Suprapubic skin (tissue), 4 donors: ENCODE results near the gene HDAC5. TPM values are rescaled to one million over a fixed set of nuclear protein-coding genes. Genes with fewer than 3 reads are reported as not detected.
A peak's percentile ranks its signal among the peaks of the same experiment; 100 is the strongest.
"Not testable (repeated sequence)": the region's sequence is repeated elsewhere in the genome, so short reads cannot be mapped to it uniquely, and the experiment has no call there.

ENCODE experiments used
- DNase-seq, 2 donors: peaks; one replicate each; pipeline ENCODE4 v3.0.0-alpha.2; 2019; ENCODE audit warnings: low spot score in 2 of 2
- H3K27ac ChIP-seq: fragments of 200-600 bp; sonication (generic); one replicate; pipeline ENCODE4 v1.5.1; 2019
- H3K27me3 ChIP-seq: fragments of 200-600 bp; sonication (generic); one replicate; pipeline ENCODE4 v1.5.1; 2019
- H3K36me3 ChIP-seq: fragments of 200-600 bp; sonication (generic); one replicate; pipeline ENCODE4 v1.5.1; 2019
- H3K4me1 ChIP-seq: fragments of 200-600 bp; sonication (generic); one replicate; pipeline ENCODE4 v1.5.1; 2019
- H3K4me3 ChIP-seq: fragments of 200-600 bp; sonication (generic); one replicate; pipeline ENCODE4 v1.5.1; 2019; ENCODE audit warnings: mild to moderate bottlenecking
- H3K9me3 ChIP-seq: fragments of 200-600 bp; sonication (generic); one replicate; pipeline ENCODE4 v1.5.1; 2019
- EP300 ChIP-seq: sonication (generic); formaldehyde crosslinking; IDR thresholded peaks from one replicate; pipeline ENCODE4 v1.6.1; 2017; ENCODE audit warnings: antibody characterized with exemption
- POLR2A ChIP-seq, 2 donors: fragments of 450-650 bp; IDR thresholded peaks; one replicate each; pipeline ENCODE4 v1.6.1; 2017; ENCODE audit warnings: antibody characterized with exemption in 2 of 2, mild to moderate bottlenecking in 2 of 2, moderate library complexity in 2 of 2
- POLR2AphosphoS5 ChIP-seq, 3 donors: sonication (generic); formaldehyde crosslinking; IDR thresholded peaks; one replicate each; pipeline ENCODE4 v1.6.1; 2017; ENCODE audit warnings: antibody characterized with exemption in 3 of 3
- WGBS: methylation state at CpG from one replicate; pipeline ENCODE4 v1.1.5; 2018; 5-methylcytosine and 5-hydroxymethylcytosine counted together
- total RNA-seq, 4 donors: library from RNA; depleted of rRNA; stranded (reverse); fragments of >200 nt; gene quantifications; one replicate each; pipeline ENCODE4 v1.1.0, GENCODE V29; 2016
- TF ChIP-seq, protein P1 (sequence below), 2 donors: fragments of 200-600 bp in 1 of 2; fragments of 450-650 bp in 1 of 2; sonication (generic) in 1 of 2; IDR thresholded peaks; one replicate each; pipeline ENCODE4 v1.5.1; 2016 to 2019; ENCODE audit warnings: antibody characterized with exemption in 2 of 2, mild to moderate bottlenecking in 1 of 2, moderate library complexity in 1 of 2

The HDAC5 gene
- total RNA-seq, 4 donors from 2014 or later = 135 to 197 (median 168) TPM

DNA sequence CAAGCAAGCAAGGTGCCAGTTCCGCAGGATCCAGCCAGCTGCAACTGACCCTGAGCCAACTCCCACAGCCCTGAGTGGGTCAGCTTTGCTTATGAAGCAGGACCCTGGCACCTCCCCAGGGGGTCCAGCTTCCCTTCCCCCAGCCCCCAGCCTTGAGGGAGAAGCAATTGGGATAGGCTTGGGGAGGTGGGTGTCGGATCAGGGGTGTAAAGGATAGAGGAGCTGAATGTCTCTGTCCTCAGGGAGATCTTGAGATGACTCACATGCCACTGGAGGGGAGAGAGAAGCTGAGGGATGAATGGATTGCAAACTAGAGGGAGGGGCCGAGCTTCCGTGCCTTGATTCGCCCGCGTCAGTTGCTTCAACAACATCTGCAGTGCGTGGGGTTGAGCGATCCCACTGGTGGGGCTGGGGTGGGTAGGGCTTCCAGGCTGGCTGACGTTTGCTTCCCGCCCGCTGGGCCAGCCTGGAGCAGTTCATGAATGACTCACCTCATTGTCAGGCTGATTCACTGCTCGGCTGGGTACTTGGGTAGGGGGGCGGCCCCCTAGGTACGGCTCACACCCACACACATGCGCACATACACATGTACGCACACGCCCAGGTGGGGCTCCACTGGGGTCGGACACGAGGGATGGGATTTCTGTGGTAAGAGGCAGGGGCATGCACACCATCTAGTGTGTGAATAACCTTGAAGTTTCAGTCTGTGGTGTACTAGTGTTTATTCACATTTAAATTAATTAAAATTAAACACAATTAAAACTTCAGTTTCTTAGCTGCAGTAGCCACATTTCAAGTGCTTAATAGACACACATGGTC lies 14.7 kb upstream of the HDAC5 start:
- peak; percentile 93 to 95 for DNase-seq
- 6% methylated on average over 20 of the region's 20 CpGs for WGBS
- Histone ChIP-seq H3K9me3 (no peaks in the 10 kb centered on the region), H3K27me3 (no peaks in the 10 kb centered on the region), H3K4me1 (peaks cover 37% of the 10 kb centered on the region), H3K36me3 (no peaks in the 10 kb centered on the region), H3K4me3 (peak overlapping the region; percentile 23), H3K27ac (peak overlapping the region; percentile 82)
- TF ChIP-seq POLR2A (IDR thresholded peaks at IDR 0.05) = no peak
- TF ChIP-seq EP300 = peak; percentile 34
- peak; percentile 51 to 72 (median 56) for TF ChIP-seq POLR2AphosphoS5 (IDR thresholded peaks at IDR 0.05)

DNA sequence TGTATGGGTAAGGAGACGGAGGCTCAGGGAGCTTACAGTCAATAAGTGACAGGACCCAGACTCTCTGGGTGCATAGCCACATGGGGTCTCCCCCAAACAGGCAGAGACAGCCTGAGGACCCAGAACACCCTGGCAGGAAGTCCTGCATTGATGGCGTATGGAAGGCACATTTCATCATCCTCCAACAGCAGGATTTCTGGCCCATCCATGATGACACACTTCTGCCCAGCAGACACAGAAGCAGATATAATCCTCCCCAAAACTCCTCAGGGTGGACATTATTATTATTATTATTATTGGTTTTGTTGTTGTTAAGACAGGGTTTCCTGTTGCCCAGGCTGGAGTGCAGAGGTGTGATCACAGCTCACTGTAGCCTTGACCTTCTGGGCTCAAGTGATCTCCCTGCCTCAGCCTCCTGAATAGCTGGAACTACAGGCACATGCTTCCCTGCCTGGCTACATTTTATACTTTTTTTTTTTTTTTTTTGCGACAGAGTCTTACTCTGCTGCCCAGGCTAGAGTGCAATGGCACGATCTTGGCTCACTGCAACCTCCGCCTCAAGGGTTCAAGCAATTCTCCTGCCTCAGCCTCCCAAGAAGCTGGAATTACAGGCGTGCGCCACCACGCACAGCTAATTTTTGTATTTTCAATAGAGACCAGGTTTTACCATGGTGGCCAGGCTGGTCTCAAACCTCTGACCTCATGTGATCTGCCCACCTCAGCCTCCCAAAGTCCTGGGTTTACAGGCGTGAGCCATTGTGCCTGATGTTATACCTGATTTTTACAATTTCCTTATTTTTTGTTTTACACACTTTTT lies 11.5 kb upstream of the HDAC5 start:
- Histone ChIP-seq H3K27ac (no peak overlapping the region), H3K9me3 (no peaks in the 10 kb centered on the region), H3K4me3 (no peak overlapping the region), H3K36me3 (no peaks in the 10 kb centered on the region), H3K27me3 (no peaks in the 10 kb centered on the region), H3K4me1 (peaks cover 21% of the 10 kb centered on the region)
- no peak for DNase-seq
- 92% methylated on average over 9 of the region's 9 CpGs for WGBS
- TF ChIP-seq EP300 (no peak), POLR2A (IDR thresholded peaks at IDR 0.05) (no peak), POLR2AphosphoS5 (IDR thresholded peaks at IDR 0.05) (no peak)
- TF ChIP-seq, protein P1, sequence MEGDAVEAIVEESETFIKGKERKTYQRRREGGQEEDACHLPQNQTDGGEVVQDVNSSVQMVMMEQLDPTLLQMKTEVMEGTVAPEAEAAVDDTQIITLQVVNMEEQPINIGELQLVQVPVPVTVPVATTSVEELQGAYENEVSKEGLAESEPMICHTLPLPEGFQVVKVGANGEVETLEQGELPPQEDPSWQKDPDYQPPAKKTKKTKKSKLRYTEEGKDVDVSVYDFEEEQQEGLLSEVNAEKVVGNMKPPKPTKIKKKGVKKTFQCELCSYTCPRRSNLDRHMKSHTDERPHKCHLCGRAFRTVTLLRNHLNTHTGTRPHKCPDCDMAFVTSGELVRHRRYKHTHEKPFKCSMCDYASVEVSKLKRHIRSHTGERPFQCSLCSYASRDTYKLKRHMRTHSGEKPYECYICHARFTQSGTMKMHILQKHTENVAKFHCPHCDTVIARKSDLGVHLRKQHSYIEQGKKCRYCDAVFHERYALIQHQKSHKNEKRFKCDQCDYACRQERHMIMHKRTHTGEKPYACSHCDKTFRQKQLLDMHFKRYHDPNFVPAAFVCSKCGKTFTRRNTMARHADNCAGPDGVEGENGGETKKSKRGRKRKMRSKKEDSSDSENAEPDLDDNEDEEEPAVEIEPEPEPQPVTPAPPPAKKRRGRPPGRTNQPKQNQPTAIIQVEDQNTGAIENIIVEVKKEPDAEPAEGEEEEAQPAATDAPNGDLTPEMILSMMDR (IDR thresholded peaks at IDR 0.05) = no peak

DNA sequence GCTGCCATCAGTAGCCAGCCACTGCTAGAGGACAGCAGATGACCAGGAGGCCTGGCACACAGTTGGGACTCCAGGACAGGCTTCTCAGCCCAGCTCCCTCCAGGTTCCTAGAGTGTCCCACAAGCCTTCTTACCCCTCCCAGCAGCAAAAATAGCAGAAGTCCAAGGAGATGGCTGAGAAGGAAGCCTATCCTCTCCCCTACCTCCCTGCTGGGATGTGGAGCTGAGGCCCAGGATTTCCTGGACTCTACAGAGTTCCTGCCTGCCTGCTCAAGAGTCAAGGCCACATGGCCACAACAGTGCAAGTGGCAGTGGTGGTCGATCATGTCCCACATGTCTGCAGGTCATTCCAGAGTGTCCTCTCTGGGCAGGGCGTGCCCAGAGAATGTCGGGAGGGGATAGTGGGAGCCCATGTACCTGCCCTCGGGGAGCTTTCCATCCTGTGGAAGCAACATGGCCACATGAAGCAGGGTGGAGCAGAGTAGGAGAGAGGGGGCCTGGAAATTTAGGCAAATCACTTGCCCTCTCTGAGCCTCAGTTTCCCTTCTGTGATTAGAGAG lies 10.6 kb upstream of the HDAC5 start:
- Histone ChIP-seq H3K4me1 (peaks cover 20% of the 10 kb centered on the region), H3K4me3 (no peak overlapping the region), H3K36me3 (no peaks in the 10 kb centered on the region), H3K27ac (no peak overlapping the region), H3K27me3 (no peaks in the 10 kb centered on the region), H3K9me3 (no peaks in the 10 kb centered on the region)
- no peak for DNase-seq
- WGBS = no CpG with 5 or more reads among the region's 4 CpGs
- TF ChIP-seq POLR2A (IDR thresholded peaks at IDR 0.05) (no peak), POLR2AphosphoS5 (IDR thresholded peaks at IDR 0.05) (no peak), EP300 (no peak)
- TF ChIP-seq, protein P1 (IDR thresholded peaks at IDR 0.05) = no peak

DNA sequence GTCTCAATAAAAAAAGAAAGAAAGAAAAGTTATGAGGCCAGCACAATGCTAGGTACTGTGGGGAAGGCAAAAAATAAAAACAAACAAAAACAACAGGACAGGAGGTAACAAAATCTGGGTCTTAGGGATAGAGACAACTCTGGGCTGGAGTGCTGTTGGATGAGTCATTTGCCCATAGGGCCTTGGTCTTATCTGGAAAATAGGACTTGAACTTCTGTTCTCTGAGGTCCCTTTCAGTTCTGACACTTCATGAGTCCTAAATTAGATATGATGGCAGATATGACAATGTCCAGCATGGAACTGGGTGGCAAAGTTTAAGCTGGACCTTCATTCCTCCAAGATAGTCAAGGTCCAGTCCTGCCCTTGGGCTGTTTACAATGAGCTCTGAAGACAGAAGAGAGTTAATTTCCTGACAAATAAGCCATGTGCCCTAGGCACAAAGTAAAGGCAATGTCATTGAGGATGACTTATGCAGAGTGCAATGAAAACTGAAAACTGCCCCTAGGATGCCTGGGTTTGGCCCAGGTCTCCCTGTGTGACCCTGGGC lies 8.9 kb upstream of the HDAC5 start:
- TF ChIP-seq POLR2A (IDR thresholded peaks at IDR 0.05) (no peak), EP300 (no peak), POLR2AphosphoS5 (IDR thresholded peaks at IDR 0.05) (no peak)
- TF ChIP-seq, protein P1 (IDR thresholded peaks at IDR 0.05) = no peak
- DNase-seq = no peak
- Histone ChIP-seq H3K9me3 (no peaks in the 10 kb centered on the region), H3K27ac (no peak overlapping the region), H3K36me3 (no peaks in the 10 kb centered on the region), H3K4me1 (peaks cover 4% of the 10 kb centered on the region), H3K4me3 (no peak overlapping the region), H3K27me3 (no peaks in the 10 kb centered on the region)

DNA sequence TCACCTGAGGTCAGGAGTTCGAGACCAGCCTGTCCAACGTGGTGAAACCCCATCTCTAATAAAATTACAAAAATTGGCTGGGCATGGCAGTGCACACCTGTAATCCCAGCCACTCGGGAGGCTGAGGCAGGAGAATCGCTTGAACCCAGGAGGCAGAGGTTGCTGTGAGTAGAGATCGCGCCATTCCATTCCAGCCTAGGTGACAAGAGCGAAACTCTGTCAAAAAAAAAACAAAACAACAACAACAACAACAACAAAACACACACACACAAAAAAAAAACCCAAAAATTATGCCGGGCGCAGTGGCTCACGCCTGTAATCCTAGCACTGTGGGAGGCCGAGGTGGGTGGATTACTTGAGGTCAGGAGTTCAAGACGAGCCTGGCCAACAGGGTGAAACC lies 7.9 kb upstream of the HDAC5 start:
- not testable (repeated sequence) for H3K27ac ChIP-seq, H3K4me1 ChIP-seq, H3K4me3 ChIP-seq, H3K27me3 ChIP-seq, H3K36me3 ChIP-seq, DNase-seq, H3K9me3 ChIP-seq
- 94% methylated on average over 12 of the region's 12 CpGs for WGBS
